Measurements from ENCODE around the gene GMDS.
"Not testable (repeated sequence)": the region's sequence is repeated elsewhere in the genome, so short reads cannot be mapped to it uniquely, and the experiment has no call there.

The GMDS gene

DNA sequence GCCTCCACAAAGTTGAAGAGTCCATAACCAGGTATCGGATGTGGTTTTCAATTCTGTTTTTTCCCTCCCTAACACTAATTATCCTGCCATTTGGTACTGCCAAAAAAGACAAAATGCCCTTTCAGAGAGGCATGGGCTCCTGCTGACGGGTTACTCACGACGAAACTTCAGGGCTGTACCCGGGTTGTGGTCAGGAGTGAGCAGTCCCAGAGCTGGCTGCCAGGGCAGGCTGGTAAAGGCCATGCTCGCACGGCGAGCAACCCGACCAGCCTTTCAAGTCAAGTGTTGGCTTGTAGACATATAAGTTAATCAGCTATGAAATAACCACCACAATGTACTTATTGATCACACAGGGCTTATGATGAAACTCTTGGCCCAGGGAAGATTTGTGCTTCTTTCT, 483.2 kb downstream of the GMDS start:
- DNase-seq, result no peak

GRCh38 chr6:1761477-1761877, 483.9 kb downstream of the GMDS start:
- DNase-seq, result no peak

DNA sequence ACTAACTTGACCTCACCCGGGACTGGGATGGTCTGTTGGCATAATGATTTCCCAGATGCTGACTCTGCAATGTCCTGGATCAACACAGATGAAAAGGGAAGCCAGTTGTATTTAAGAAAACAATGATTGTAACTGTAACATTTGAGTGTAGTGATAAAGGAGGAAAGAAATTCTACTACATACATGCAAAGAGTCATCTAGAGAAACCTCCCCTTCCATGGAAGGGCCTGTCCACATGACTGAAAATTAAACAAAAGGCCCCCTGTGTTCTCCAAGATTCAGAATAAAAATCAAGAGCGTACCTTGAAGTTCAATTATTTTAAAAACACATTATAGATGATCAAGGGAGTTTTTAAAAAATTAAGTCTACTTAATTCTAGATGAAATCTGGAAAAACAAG, 484.5 kb downstream of the GMDS start:
- no peak for DNase-seq

GRCh38 chr6:1759870-1760269, 485.5 kb downstream of the GMDS start:
- DNase-seq, result no peak

- no peak for DNase-seq
Observed at GRCh38 chr6:1758076-1758679, 487.2 kb downstream of the GMDS start.

DNA sequence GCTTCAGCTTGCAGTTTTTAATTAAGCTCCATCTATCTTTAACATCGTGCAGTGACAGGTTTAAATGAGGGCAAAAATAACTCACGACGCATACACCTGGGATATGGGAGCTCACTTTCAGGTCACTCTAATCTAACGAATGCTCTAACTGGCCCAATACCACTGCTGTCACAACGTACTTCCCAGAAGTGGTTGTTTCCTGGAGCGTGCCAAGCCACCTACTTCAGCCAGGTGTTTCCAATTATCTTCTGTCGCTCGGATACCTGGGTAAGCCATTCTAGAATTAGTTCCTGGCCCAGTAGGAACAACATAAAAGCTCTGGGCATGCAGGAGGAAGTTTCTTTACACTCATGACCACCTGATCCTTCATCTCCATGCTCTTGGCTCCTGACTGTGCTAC, 488.3 kb downstream of the GMDS start:
- no peak for DNase-seq

DNA sequence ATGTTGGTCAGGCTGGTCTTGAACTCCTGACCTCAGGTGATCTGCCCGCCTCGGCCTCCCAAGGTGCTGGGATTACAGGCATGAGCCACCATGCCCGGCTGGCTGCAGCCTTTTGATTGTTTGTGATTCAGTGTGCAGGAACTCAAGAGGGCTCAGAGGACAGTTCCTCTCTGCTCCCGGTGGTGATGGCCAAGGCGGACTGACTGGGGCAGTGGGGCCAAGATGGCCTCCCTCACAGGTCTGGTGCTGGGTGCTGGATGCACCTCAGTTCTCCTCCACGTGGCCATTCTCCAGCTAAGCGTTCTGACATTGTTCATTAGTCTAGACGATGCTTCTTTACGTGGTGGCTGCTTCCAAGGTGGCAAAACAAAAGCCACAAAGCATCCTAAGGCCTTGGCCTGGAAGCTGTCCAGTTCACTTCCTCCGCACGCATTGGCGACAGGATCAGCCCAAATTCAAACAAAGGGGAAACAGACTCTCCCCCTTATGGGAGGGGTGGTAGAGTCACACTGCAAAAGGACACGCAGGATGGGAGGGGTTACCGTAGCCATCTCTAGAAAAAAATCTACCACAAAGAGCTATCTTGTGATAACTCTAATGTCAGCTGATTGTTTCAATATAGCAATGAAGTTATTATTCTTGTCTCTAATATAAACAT, 488.8 kb downstream of the GMDS start:
- DNase-seq, result no peak

DNA sequence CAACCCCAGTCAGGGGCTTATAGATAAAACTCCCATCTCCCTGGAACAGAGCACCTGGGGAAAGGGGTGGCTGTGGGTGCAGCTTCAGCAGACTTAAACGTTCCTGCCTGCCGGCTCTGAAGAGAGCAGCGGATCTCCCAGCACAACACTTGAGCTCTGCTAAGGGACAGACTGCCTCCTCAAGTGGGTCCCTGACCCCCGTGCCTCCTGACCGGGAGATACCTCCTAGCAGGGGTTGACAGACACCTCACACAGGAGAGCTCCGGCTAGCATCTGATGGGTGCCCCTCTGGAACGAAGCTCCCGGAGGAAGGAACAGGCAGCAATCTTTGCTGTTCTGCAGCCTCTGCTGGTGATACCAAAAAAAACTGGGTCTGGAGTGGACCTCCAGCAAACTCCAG, 494.3 kb downstream of the GMDS start:
- DNase-seq, result not testable (repeated sequence)

DNA sequence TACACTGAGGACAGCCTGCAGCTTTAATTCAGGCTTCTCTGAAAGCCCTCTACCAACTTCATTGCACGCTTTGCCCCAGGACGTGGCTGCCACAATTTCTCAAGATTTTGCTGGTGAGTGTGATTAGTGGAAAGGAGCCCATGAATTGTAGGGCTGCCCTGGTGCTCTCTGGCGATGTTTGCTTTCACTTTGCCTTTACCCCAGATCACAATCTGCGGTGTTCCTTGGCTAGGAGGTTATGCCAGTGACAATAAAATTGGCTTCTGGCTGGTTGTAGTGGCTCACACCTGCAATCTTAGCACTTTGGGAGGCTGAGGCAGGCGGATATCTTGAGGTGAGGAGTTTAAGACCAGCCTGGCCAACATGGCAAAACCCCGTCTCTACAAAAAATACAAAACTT, 496.4 kb downstream of the GMDS start:
- DNase-seq, result no peak

DNA sequence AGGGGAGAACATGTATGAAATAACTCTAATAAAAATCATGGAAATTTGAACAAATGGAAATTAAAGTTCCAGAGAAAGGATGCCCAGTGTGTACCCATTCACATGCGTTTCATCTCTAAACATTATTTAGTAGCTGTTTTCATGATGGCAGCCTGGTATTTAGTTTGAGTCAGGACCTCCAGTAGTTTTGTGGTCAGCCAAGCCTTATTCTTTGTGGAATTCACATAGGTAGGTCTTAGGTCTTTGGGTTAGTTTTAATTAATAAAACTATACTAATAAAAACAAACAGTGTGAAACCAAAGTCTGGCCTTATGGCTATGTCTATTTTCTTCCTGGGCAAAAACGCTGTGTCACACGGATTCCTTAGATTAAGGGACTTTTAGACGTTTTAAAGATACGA, 497.9 kb downstream of the GMDS start:
- DNase-seq, result no peak

DNA sequence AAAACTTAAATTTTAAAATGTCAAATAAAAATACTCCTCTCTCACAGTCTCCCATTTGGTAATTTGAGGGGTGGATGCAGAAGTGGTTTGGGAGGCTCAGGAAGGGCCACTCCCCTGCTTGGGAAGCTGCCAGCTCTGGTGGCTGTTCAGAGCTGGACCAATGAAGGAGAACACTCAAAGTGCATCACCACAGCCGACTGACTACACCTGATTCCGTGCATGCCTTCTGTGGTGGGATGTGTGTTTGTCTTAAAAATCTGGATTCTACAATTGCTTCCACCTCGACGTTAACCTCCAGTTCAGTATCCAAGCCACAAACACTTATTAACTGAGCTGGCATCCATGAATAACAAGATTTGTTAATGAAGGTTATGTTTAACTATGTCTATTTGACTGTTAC, 498.4 kb downstream of the GMDS start:
- DNase-seq, result no peak

DNA sequence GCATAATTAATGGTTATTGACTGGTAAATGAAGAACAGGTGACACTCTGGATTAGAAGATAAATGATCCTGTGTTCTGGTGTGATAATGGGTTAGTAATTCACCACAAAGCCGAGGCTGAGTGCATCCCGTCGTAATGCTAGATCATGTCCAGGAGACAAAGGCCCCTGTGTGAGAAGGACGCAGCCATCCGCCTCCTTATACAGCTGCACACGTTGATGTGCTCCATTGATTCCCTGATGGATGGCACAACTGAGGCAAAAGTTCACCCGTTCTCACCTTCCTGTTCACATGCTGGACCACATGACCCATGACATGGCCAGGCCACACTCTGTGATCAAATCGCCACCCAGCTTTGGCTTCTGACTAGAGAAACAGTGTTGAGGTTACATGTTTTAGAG, 499.6 kb downstream of the GMDS start:
- DNase-seq, result no peak

DNA sequence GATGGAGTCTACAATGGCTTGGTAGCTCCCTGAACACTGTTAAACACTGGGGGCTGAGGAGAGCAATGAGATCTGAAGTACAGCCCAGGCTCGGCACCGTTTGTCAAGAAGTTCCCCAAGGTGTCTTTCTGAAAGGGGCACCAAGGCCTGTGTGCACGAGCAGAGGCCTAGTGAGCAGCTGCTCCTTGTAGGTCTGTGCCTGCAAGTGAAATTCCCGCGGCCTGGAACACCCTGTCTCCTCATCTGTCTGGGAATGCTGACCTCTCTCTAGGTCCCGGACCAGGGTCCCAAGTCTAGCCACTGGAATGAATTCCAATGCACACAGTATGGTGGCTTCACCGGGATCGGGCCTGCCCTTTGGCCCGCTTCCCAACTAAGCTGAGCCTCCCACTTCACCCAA, 500.9 kb downstream of the GMDS start:
- DNase-seq, result no peak

GRCh38 chr6:1739680-1740079, 505.7 kb downstream of the GMDS start:
- no peak for DNase-seq

DNA sequence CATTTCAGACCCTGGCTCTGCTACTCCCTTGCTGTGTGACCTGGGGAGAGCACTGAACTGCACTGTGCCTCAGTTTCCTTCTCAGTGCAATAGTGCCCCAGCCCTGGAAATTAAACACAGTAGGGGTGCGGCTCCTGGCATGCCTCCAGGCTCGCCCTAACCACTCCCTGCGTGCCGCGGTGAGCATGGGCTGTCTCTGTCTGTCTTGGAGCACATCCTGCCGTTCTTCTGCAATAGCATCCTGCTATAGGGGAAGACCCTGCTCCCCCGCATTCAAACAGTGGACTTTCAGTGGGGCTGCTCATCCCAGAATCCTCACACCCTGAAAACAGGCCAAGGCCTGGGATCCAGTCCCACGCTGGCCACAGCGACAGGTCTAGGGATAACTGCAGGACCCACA, 506.2 kb downstream of the GMDS start:
- no peak for DNase-seq

GRCh38 chr6:1738558-1739081, 506.8 kb downstream of the GMDS start:
- DNase-seq, result no peak

DNA sequence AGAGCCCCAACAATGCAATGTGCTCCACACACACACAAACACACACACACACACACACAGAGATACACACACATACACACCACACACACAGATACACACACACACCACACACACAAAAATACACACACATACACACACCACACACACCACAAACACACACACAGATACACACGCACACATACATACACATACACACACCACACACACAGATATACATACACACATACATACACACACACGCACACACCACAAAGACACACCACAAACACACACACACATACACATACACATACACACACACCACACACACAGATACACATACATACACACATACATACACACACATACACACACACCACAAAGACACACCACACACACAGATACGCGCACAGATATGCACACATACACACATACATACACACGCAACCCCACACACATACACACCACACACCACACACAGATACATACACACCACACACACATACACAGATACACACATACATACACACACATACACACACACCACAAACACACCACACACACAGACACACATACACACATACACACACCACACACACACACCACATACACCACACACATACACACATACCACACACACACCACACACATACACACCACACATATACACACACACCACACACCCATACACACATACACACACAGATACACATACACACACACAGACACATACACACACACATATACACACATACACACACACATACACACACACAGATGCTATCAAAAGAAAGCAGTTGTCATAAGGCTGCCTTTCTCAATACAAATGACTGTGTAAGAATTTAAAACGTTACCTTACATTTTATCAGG, 507.7 kb downstream of the GMDS start:
- DNase-seq, result no peak

GRCh38 chr6:1736346-1737105, 508.9 kb downstream of the GMDS start:
- no peak for DNase-seq

DNA sequence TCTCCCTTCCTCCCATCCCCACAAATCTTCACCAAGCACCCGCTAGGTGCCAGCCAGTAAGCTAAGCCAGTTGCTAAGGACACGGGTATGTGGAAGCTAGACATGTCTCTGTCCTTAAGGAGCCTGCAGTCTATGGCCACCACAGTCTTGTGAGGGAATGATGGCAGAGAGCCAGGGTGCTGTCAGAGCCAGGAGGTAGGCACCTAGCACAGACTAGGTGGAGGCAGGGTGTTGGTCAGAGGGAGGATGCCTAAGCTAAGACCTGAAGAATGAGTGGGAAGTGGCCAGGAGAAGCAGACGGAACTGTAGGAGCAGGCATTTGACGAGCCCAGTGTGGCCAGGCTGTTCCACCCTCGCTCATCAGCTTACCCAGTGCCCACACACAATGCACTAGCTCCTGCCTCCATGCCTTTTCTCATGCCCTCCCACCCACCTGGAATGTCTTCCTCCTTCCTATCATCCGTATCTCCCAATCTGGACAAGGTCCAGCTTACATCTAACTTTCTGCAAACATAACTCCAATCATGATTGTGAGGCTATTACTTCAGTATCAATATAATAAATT, 510.1 kb downstream of the GMDS start:
- DNase-seq, result no peak

DNA sequence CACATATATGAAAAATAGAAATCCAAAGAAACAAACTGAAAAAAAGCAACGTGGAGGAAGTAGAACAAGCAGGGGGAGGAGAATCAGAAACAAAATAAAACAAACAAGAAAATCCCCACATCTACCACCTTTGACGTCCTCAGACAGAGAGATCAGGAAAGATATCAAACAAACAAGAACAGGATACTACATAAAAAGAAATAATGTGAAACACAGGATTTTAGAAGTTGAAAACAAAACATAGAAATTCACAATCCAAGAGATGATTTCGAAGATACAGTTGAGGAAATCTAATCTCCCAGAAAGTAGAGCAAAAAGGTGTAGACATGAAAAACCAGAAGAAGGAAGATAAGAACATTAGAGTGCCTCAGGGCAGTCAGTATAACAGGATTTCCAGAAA, 514.5 kb downstream of the GMDS start:
- DNase-seq, result no peak

DNA sequence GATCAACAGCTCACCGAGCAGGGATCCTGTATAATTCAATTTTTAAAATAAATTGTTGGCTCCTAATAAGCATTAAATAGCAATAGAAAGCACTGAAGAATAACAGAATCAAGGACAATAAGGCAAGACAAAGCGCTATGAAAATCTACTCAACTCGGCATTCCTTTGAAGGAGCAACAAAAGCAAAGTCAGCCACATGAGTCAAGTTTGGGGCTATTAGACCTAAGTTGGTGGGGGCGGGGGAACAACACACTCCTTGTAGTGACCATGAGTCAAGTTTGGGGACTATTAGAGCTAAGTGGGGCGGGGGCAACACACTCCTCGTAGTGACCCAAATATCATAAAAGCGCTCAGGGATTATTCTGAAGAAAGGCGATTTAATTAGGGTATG, 515.7 kb downstream of the GMDS start:
- no peak for DNase-seq

DNA sequence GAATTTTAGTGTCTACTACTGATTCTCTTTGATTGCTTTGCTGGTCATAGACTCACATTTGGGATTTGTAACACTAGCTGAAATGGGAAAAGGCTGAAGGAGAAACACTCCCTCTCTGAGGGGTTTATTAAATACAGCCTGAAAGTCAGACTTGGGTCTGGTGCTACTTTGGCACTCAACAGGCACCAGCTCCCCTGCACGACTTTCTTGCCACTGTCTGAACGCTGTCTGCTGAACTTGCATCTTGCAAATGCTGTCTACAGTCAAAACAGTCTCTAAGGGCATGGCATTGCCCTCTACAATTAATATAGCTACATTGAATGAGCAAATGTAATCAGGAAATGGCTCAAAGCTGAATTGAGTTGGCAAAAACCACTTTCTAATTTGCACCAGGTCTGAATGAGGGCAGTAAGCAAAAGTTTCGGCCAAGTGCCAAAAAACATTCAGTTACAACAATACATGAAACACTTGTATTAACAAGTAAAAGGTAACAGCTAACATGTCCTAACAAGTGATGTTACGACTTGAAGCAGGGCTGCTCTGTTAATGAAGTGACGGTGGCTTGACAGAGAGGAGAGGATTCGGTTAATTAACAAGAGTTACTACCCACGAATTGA, 516.2 kb downstream of the GMDS start:
- no peak for DNase-seq
